ENCODE data around the gene IER3IP1.
A peak's percentile ranks its signal among the peaks of the same experiment; 100 is the strongest.
"Not testable (repeated sequence)": the region's sequence is repeated elsewhere in the genome, so short reads cannot be mapped to it uniquely, and the experiment has no call there.

Gene IER3IP1

GRCh38 chr18:47168913-47169312, 7.3 kb downstream of the IER3IP1 start:
- DNase-seq (ENCODE audit: extremely low spot score), result no peak
- POLR2A ChIA-PET, result no interaction called here
- TF ChIP-seq FOXA1 (IDR thresholded peaks at IDR 0.05) (no peak), FOXK2 (IDR thresholded peaks at IDR 0.05) (no peak), TARDBP (IDR thresholded peaks at IDR 0.05) (no peak)
- CTCF ChIA-PET, result no interaction called here

- POLR2A ChIA-PET, result no interaction called here
- DNase-seq (ENCODE audit: extremely low spot score), result no peak
- TF ChIP-seq FOXK2 (IDR thresholded peaks at IDR 0.05) (no peak), ZNF384 (IDR thresholded peaks at IDR 0.05) (no peak), TARDBP (IDR thresholded peaks at IDR 0.05) (no peak)
- CTCF ChIA-PET, result no interaction called here
These were observed 7.7 kb downstream of the IER3IP1 start for GRCh38 chr18:47168509-47168908.

GRCh38 chr18:47166294-47166693, 9.9 kb downstream of the IER3IP1 start:
- TF ChIP-seq NFRKB (IDR thresholded peaks at IDR 0.05) (no peak), PKNOX1 (IDR thresholded peaks at IDR 0.05) (peak; percentile 34; the same call in 1 of the 2 replicates)
- POLR2A ChIA-PET, result no interaction called here
- no peak for DNase-seq (ENCODE audit: extremely low spot score)
- CTCF ChIA-PET, result no interaction called here

GRCh38 chr18:47163241-47163640, 12.9 kb downstream of the IER3IP1 start:
- CTCF ChIA-PET, result no interaction called here

GRCh38 chr18:47160256-47160655, 15.9 kb downstream of the IER3IP1 start:
- DNase-seq (ENCODE audit: extremely low spot score), result no peak
- TF ChIP-seq ZNF384 (IDR thresholded peaks at IDR 0.05) (no peak), FOXA1 (IDR thresholded peaks at IDR 0.05) (no peak), FOXK2 (IDR thresholded peaks at IDR 0.05) (no peak), L3MBTL2 (conservative IDR thresholded peaks at IDR 0.05) (no peak), ARNT (IDR thresholded peaks at IDR 0.05) (no peak), SP1 (IDR thresholded peaks at IDR 0.05) (no peak), SUZ12 (IDR thresholded peaks at IDR 0.05) (no peak), PKNOX1 (IDR thresholded peaks at IDR 0.05) (no peak), LEF1 (IDR thresholded peaks at IDR 0.05; ENCODE audit: borderline replicate concordance) (no peak), HDGF (IDR thresholded peaks at IDR 0.05; ENCODE audit: borderline replicate concordance) (no peak)
- ChIA-PET POLR2A (interaction anchor here (2.1 kb wide), 1 partner anchor 10 kb away, joined by 14 read pairs; the partner anchor contains the start of gene HDHD2), CTCF (no interaction called here)

More at GRCh38 chr18:47163241-47163640, 12.9 kb downstream of the IER3IP1 start:
- TF ChIP-seq BHLHE40 (IDR thresholded peaks at IDR 0.05; ENCODE audit: borderline replicate concordance) (no peak), FOXK2 (IDR thresholded peaks at IDR 0.05) (no peak), PKNOX1 (IDR thresholded peaks at IDR 0.05) (no peak), SP1 (IDR thresholded peaks at IDR 0.05) (no peak), ZNF384 (IDR thresholded peaks at IDR 0.05) (no peak), ELF4 (IDR thresholded peaks at IDR 0.05) (no peak), FOXA1 (IDR thresholded peaks at IDR 0.05) (no peak)
- no peak for DNase-seq (ENCODE audit: extremely low spot score)
- POLR2A ChIA-PET, result interaction anchor here (0.9 kb wide), 1 partner anchor 13 kb away, joined by 3 read pairs; the partner anchor contains the start of gene HDHD2

- POLR2A ChIA-PET, result interaction anchor here (2.1 kb wide), 1 partner anchor 8 kb away, joined by 14 read pairs; the partner anchor contains the start of gene HDHD2
- CTCF ChIA-PET; DNase-seq (ENCODE audit: extremely low spot score): not testable (repeated sequence)
These were observed 17.8 kb downstream of the IER3IP1 start for GRCh38 chr18:47158404-47158803.

- POLR2A ChIA-PET, result interaction anchor here (1.4 to 2.3 kb wide), 4 partner anchors 8 to 53 kb away, joined by 5 to 14 read pairs (median 10); no protein-coding TSS in a partner anchor
- TF ChIP-seq ELF4 (IDR thresholded peaks at IDR 0.05), result no peak
- CTCF ChIA-PET, result no interaction called here
- no peak for DNase-seq (ENCODE audit: extremely low spot score)
These were observed 24.7 kb downstream of the IER3IP1 start for GRCh38 chr18:47151439-47151838.

- ChIA-PET CTCF (no interaction called here), POLR2A (interaction anchor here (0.8 to 2.3 kb wide), 10 partner anchors 9 to 76 kb away, joined by 3 to 14 read pairs (median 6); no protein-coding TSS in a partner anchor)
- no peak for DNase-seq (ENCODE audit: extremely low spot score)
- no peak for TF ChIP-seq PKNOX1 (IDR thresholded peaks at IDR 0.05)
These were observed 25.3 kb downstream of the IER3IP1 start for GRCh38 chr18:47150824-47151366.
